GM10266 (cell line): ENCODE data around the gene CTRL.

Source experiments
- DNase-seq: peaks from one replicate; pipeline ENCODE4 v3.0.0; 2012; ENCODE audit errors: extremely low spot score
- TF ChIP-seq, protein P1 (sequence below): IDR thresholded peaks from 2 replicates; pipeline ENCODE4 v1.5.1; 2012; ENCODE audit warnings: mild to moderate bottlenecking, low read depth; ENCODE audit not compliant: control insufficient read depth, insufficient read depth; ENCODE audit errors: missing control alignments

Gene CTRL

DNA sequence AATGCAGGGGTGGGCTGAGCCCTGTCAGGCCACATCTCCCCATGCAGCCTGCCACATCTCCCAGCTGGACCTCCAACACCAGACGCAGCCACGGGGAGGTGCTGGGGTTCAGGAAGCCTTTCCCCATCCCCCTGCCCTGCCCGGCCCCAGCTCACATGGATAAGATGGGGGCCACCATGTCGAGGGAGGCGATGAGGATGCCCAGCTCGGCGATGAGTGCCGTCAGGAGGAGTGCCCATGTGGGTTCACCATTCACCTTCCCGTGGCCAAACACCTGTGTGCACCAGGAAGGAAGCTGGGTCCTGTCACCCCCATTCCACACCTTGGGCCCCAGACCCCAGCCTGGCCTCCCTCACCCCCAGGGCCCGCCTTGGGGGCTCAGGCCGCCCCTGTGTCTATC lies 18.0 kb upstream of the CTRL start:
- DNase-seq = no peak
- TF ChIP-seq, protein P1, sequence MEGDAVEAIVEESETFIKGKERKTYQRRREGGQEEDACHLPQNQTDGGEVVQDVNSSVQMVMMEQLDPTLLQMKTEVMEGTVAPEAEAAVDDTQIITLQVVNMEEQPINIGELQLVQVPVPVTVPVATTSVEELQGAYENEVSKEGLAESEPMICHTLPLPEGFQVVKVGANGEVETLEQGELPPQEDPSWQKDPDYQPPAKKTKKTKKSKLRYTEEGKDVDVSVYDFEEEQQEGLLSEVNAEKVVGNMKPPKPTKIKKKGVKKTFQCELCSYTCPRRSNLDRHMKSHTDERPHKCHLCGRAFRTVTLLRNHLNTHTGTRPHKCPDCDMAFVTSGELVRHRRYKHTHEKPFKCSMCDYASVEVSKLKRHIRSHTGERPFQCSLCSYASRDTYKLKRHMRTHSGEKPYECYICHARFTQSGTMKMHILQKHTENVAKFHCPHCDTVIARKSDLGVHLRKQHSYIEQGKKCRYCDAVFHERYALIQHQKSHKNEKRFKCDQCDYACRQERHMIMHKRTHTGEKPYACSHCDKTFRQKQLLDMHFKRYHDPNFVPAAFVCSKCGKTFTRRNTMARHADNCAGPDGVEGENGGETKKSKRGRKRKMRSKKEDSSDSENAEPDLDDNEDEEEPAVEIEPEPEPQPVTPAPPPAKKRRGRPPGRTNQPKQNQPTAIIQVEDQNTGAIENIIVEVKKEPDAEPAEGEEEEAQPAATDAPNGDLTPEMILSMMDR = no peak

DNA sequence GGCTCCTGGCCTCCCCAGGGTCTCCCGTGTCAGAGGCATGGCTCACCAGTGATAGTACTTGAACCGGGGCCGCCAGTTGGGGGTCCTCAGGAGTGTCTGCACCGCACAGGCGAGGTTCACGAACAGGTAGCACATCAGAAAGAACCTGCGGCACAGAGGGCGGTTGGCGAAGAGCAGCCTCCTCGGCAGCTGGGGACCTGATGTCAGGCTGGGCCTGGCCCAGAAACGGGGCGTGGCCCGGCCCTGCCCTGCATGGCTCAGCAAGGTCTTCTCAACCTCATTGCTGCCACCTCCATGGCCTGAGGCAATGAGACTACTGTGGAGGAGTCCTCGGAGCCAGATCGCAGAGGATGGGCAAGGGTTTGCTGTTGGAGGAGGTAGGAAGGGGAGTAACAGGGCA lies 16.4 kb upstream of the CTRL start:
- TF ChIP-seq, protein P1 = no peak
- no peak for DNase-seq

DNA sequence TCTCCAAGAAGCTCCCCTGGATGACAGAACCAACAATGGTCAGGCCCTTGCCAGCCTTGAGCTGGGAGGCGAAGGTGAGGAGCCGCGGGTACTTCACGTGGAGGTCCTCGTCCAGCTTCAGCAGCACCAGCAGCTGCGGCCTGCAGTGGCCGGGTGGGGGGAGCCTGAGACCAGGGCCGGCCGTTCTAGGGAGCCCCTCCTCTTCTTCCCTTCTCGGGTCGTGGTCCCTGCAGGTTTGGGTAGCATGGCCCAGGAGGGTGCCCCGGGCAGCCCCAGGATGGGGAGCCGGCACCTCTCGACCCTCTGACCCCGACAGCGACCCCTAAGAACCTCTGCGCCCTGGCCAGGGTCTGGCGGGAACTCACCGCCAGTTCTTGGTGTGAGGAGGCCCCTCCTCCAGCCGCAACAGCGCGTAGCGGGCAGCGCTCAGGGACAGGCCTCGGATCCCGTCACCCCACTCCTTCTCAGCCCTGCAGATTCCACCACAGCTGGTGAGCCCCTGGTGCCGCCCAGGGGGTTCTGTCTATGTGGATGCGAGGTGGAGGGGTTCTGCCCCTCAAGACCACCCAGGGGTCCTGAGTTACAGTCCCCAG lies 15.4 kb upstream of the CTRL start:
- no peak for DNase-seq
- TF ChIP-seq, protein P1 = no peak

DNA sequence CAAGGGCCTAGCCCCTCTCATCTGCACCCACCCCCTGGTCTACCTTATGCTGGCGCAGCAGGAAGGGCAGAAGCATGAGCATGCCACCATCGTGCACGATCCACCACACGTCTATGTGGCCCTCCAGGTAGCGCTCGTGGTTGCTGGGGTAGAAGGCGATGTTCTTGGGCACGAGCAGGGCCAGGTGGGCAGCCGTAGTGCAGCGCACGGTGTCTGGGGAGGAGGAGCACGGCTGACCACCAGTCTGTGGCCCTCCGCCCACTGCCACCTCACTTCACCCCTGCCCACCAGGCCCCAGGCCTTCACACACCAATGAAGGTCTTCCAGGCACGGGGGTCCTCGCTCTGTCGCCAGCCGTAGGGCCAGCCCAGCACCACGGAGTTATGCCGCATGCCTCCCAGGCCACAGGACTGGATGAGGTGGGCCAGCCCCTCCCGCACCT lies 14.5 kb upstream of the CTRL start:
- no peak for DNase-seq
- TF ChIP-seq, protein P1 = no peak

DNA sequence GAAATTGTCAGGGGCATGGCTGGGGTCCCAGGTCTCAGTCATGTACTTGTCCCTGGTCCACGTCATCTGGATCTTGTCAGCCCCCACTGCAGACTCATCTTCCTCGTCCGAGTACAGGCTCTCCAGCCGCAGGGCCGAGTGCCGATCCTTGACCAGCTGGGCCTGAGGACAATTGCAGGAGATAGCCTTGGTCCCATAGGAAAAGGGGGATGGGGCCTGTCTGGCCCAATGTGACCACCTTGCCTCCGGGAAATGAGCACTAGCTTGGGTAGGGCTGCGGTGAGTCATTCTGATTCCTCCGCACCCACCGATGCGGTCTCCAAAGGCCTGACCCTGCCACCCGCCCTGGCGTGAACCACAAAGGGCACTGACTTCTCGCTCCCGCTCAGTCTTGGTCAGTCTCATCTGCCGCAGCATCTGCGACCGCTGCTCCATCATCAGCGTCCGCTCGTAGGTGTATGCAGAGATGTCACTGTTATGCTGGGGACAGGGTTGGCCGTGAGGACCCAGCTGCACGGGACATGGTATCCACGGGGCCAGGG lies 13.8 kb upstream of the CTRL start:
- TF ChIP-seq, protein P1 = no peak
- no peak for DNase-seq

DNA sequence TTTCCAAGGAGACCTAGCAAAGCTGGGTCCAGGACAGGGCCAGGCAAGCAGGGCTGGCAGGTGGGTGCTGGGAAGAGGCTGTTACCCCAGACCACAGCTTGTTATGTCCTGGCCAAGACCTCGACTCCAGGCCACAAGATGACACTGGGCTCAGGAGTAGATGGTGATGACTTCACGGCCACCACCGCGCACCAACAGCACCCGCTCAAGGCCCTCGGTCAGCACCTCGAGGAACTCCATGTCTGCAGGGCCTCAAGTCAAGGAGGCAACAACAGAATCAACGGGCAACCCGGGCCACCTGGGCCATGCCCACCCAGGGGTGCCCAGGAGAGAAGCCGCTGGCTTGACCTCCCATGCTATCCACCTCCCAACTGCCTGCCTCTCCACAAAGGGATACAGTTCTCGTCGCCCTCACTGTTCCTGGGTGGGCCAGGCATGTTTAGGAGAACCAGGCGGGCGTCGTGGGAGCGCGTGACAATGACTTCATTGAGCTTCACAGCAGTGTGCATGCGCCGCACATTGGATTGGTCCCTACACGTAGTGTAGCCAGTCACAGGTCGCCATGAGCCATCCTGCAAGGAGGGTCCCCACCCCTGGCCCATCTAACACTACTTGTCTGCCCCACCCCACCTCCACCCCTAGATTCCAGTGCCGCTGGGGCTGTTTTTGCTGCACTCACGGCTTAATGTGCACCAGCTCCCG lies 13.2 kb upstream of the CTRL start:
- TF ChIP-seq, protein P1 = no peak

More for the DNA sequence above, 13.2 kb upstream of the CTRL start:
- no peak for DNase-seq
